T1000 (cell line): ENCODE results near the gene CCDC12.

Source experiments
- DNase-seq: peaks from one replicate; lab custom pipeline; 2025; ENCODE audit warnings: mixed read lengths; lab: John Stamatoyannopoulos, UW

CCDC12 gene

DNA sequence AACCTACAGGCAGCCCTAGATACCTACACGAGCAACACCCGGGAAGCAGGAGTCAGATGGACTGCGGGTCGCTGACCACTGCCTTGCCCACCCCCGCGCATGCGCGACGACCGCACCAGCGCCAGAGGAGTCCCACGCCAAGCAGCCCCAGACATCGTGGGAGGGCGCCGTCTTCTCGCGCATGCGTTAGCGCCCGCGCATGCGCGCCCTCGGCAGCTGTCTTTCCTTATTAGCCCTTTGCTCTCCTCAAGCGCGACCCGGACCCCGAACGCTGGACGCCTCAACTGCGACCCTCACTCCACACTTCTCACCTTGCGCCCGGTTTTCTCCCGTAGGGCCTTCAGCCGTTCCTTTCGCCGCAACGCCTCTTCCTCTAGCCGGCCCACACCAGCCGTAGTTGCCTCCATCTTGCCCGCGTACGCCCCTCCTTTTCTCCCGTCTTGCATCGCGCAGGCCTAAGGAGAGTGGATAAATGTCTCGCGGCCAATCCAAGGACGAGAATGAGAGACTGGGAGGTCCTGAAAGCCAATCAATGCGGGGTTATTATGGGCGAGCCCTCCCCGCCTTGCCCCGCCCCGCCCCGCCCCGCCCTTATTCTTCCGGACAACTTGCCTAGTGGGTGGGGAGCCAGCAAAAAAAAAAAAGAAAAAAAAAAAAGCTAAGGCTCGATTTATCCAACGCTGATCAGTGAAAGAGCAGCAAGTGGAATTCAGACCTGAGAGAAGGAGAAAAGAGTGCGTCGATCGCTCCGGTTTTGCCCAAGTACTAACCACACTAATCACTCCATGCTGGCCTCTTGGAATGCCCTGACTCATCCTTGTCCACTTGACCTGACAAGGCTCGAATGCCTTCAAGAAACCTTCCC, at the start of gene CCDC12:
TSS of gene CCDC12 (minus strand) at position 420 of the 865 bp plus-strand sequence. CDS start at position 407, 13 bp downstream.
- peak; percentile 97 for DNase-seq

DNA sequence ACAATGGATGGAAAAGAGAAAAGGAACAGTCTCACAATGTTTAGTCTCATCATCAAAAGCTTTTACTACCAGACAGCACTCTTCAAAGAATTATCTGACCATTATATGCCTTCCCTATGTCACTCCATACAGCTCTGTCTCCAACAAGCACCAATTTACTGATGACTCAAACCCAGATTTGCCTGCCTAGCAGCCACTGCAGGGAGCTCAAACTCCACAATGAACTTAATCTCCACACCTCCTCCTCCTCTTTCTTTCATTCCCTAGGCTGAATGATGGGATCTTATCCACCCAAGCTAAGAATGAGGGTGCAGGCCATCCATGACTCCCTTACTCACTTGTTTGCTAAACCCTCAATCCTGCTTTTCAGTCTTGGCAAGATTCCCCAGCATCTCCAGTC, 48.4 kb upstream of the CCDC12 start:
- no peak for DNase-seq

DNA sequence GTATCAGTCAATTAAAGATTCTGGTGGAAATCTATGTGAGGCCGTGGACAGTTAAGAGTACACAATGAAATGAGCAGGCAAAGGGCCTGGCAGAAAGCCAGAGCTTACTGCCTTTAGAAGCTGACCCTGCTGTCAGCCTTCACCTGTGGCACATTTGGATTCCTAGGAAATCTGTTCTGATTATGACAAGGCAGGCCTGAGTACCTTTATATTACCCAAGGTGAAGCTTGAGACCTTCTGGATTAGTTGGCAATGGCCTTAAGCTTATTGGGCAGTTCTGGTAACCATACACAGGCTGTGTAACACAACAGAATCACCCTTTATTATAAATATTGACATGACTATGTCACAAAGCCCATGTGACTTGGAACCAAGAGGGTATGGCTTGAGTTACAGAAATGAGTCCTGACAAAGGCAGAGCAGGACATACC, 46.1 kb upstream of the CCDC12 start:
- DNase-seq, result no peak

DNA sequence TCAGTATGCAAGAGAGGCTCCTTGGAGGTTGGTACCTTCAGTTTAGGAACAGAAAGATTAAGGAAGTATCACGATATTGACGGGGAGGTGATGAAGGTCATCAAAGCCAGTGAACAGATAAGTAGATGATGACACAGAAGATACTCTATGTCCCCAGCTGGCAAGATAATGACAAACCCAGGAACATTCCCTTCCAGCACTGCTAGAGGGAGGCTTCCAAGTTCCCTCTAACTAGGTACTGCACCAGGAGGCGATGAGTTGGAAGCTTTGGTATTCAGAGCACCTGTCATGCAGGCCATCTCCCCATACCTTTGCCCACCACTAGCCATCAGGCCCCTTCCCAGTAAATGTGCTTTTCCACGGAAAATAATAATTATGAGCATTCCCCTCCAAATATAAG, 43.8 kb upstream of the CCDC12 start:
- DNase-seq, result no peak

DNA sequence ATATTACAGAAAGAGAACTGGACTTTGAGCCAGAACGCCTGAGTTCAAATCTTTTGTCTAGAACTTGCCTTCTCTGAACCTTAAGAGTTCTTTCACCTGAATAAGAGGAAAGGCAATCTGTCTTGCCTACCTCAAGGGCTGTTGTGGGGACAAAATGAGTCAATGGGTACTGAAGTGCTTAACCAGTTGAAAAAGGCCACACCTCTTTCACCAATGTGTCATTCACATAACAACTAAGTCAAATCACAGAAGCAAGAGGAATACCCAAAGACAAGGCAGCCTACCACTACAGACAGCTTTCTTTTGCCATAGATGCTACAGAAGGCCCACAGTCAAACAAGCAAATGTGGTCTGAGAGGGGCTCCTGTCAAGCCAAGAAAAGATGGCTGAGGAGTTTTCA, 42.7 kb upstream of the CCDC12 start:
- DNase-seq, result no peak

DNA sequence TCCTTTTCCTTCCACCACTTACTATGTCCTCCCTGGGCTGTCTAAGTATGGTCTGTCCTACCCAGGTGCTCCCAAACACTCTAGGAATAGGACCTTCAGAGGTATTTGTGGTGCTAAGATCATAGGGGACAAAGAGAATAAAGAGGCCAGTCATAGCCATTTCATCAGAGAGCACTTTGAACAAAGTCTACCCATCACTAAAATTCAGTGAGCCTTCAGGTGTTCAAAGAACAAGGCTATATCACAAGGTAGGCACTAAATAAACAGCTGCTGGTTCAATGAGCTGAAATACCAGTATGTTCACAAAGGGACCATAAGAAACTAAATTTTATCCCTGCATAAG, 41.7 kb upstream of the CCDC12 start:
- DNase-seq, result no peak

DNA sequence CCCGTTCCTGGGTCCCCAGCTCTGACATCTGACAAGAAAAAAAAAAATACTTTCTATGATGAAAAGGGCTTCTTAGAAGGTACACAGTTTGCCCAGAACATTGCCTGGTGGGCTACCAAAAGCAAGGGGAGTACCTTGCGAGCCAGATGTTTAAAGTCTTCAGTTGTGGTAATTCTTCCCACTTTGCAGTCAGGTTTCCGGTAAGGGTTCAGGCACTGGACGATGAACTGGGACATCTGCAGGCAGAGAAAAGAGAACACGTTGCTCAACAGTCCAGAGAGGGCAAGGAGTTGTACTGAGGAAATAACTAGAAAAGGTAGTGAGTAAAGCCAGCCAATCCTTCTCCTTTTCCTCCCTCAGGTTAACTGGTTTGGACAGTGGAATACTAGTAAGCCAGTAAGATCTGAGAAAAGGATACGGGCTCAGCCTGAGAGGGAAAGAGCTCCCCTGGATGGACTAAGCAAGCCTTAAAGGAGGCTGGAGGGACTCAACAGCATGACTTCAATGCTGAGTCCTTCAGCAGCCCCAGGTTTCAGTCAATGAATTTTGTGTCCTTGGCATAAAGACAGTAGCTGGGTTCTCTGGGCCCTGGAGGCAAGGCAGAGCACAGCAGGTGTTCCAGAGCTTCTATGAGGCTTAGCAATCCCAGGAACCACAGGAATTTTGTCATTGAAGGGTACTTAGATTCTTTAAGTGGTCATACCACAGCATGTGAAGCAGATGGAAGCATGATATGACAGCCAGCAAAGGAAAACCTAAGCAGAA, 41.1 kb upstream of the CCDC12 start:
- no peak for DNase-seq

DNA sequence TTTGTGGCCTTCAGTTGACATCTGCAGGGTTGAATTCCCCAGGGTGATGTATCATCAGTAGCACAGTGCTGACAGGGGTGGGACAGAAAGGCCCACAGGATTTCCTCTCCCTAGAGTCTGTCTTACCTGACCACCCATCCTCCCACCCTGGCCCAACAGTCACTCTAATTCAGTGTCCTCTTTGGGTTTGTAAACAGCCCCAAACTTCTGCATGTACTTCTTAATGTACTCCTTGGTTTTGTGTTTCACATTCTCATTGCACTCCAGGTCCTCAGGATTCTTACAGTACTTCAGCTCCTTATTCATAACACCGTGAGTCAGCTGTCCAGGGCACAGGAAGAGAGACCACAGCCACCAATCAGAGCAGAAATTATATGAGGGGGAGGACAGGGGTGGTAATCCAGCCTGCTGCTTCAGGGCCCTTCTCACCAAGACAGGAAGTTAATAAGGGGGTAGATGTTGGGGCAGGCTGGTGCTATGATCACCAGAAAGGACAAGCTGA, 40.4 kb upstream of the CCDC12 start:
- DNase-seq, result peak; percentile 63

DNA sequence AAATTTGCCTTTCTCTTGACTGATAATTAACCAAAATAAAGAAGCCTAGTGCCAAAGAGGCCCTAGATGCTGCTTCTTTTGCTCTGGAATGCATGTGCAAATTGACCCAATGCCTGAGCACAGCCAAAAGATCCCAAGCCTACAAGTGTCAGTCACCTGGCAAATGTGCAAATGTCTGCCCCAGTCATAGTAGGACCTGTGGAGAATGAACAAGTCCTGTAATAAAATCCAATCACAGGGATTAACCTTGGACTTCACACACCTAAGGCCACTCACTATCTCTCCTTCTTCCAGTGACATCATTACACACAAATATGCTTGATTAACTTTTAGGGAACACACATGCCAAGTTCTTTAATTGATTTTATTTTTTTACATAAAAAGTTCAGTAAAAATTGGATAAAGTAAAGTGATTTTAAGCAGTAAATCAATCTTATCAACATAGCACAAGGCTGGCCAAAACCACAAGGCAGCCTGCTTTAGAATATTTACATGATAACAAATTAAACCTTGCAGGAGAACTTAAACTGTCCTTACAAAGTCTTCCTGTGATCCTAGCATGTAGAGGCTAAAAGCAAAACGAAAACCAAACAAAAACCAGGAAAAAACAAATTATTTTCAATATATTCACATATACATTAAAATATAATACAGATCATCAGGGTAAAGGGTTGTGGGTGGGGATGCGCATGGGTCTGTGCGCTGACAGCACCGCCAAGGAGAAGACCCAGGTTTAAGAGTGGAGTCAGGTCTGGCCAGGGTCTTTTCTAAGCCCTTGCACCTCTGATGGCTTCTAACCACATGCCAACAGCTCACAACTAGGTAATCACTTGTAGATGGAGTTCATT, 39.8 kb upstream of the CCDC12 start:
- DNase-seq, result no peak

DNA sequence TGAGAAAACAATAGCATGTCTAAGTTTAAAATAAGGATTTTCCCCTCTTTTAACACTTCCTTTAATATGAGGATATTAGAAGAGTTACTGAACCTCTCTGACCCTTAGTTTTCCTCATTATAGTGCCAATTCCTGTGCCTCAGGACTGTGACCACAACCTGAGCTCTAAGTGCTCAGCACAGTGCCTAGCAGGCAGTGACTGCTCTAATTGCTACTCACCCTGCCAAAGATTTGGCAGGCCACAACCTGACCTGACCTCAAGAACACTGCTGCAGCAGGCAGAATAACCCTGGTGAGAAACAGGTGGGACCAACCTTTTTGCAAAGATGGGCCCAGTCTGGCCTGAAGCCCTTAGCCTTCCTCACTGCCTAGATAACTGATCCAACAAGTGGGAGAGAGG, 38.6 kb upstream of the CCDC12 start:
- no peak for DNase-seq

DNA sequence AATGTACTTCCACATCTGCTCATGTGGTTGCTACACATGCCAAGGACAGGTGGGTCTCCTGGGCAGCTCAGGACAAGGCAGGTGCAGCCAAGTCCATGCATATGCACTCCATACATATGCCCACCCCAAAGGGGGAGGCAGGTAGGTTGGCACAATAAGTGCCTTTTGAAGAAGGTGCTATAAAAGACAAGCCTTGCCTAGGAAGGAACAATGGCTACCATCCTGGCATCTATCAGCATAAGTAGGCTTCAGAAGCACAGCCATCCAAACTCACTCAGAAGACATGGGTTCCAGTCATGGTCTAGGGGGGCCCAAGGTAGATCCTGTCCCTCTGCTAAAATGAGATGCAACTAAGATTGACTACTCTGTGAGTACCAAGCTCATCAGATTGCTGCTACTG, 37.5 kb upstream of the CCDC12 start:
- no peak for DNase-seq

DNA sequence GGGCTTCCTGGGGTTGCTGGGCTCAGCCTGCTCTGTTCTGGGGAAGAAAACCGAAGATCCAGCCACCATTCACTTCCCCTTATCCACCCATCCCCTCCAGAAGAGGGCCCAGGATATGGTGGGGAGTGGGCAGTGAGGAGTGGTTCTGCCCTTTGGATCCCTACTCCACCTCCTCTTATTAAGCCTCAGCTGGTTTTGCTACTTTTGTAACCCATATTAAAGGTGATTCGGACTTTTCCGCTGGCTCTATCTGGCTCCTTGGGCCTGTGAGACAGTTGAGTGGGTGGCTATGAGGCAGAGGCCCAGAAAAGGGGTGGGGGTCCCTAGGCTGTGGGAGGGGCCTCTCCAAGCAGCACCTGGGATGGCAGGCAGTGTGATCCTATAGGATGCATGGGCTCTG, 36.7 kb upstream of the CCDC12 start:
- no peak for DNase-seq

DNA sequence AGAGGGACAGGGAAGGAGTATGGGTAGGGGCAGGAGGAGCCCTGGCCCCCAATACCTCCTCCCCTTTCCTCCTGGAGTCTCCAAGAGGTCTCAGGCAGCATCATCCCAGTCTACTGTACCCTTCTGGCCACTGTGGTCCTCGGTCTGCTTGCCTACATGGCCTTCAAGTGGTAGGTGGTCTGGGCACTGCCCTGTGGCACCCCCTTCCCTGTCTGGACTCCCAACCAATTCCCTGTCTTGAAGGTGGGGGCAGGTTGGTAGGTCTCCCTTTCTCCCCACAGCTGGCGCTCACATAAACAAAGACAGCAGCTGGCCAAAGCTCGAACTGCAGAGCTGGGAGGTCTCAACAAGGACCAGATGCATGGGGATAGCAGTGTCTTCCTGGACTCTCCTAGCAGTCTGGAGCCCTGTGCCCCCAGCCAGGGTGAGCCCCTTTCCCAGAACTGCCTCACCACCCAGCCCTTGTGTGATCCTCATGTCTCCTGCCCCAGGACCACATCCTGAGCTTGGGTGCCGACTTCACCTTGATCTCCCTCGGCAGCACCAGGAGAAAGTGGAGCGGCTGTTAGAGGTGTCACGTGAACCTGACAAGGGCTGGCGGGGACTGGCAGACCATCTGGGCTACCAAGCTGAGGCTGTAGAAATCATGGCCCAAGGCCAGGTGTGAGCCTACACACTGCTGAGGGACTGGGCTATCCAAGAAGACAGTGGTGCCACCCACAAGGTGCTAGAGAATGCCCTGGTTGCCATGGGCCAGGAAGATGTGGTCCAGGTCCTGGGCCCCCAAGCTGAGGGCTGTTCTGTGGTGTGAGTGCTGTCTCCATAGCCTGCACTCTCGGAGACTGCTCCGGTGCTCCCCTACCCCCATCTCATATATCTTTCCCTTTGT, 36.0 kb upstream of the CCDC12 start:
- no peak for DNase-seq

DNA sequence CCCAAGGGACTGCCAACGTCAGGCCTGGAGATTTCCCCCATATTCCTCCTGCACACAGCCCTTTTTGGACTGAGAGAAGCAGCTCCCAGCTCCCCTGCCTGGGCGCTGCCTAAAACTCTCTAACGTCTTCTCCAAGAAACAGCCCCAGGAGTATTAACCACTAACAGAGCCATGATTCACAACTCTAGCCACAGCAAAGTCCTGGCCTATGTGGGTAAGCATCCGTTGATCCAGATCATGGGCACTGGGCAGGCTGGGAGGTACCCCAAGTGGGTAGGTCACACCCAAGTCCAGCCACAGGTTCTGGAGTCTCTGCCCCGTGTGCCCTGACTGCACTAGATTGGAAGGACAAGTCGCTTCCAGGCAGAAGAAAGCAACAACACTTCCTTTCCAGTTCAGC, 34.8 kb upstream of the CCDC12 start:
- DNase-seq, result no peak

DNA sequence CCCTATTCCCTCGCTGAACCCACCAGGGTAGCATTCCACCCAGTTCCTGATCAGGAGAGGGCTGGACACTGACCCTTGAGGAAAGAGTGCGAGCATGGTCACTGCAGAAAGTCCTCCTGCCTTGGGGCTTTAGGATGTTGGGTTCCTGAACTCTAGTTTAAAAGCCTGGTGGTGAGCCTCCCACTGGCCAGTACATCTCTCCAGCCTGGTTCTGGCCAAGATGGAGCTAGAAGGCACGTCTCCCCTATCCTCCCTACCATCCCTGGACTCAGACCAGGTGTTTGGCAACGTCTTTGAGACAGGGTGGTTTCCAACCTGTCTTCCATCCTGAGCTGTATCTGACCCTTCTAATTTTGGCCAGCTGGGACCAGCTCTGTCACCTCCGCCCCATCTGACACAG, 34.4 kb upstream of the CCDC12 start:
- no peak for DNase-seq

DNA sequence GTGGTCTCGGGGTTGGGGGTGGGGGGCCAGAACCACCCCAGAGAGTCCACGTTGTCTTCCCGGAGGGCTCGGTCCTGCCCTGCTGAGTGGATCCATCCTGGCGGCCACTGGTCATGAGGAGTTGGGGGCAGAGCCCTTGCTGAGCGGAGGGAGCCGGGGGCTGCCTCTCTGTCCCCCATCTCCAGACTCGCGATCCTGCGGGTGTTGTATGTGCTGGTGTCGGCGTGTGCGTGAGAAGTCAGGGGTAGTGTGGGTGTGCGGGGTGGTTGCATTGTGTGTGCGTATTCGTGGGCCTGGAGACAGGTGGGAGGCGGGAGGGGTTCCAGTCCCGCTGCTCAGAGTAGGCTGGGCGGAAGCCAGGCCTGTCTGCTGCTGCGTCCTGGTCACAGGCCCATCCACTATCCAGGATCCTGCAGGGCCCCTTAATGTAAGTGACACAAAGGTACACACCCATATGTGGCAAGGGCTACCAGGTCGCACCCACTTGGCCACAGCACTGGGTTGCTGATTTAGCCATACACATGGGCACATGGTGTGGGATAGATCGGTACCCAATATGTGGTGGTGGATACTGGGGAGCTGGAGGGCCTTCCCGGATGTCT, 33.7 kb upstream of the CCDC12 start:
- DNase-seq, result no peak

DNA sequence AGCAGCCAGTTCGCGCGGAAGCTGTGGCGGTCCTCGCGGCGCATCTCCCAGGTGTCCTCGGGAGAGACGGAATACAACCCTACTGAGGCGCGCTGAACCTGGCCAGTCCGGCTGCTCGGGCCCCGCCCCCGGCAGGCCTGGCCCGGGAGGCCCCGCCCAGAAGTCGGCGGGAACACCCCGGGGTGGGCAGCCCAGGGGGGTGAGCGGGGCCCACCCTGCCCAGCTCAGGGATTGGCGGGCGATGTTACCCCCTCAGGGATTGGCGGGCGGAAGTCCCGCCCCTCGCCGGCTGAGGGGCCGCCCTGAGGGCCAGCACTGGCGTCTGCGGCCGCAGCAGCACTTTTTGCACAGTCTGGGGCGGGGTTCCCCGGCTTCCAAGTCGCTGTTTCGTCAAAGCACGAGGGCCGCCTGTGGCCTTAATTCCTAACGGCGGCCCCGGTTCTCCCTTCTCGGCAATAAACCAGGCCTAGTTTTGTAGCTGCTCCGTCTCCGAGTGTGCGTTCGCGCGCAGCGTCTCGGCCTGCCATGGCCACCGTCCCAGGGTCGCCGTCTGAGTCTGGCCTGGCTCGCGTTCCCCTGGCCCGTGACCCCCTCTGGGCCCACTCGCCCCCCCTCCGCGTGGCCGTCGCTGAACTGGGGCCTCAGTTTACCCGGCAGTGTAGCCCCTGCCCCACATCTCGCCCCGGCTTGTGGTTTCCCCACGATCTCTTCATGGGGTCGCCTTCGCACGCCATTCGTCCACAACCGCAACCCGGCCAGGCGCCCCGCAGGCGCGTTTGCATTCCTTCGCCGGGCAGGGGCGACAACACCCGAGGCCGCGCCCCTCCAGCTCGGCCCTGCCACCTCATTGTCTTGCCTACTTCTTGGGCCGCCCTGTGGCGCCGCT, 32.9 kb upstream of the CCDC12 start:
- peak; percentile 90 for DNase-seq

DNA sequence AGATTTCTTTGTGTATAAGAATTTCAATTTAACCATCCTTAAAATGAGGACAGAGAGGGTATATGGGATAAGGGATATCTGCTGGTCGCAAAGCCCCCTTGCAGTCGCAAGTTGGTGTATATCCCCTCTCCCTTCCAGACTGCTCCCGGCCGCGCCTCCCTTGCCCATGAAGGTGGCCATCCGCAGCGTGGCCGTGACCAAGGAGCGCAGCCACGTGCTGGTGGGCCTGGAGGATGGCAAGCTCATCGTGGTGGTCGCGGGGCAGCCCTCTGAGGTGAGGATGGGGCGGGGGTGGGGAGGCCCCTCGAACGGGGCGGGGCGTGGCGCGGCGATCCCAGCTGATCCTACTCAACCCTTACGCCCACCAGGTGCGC, 32.3 kb upstream of the CCDC12 start:
- no peak for DNase-seq

DNA sequence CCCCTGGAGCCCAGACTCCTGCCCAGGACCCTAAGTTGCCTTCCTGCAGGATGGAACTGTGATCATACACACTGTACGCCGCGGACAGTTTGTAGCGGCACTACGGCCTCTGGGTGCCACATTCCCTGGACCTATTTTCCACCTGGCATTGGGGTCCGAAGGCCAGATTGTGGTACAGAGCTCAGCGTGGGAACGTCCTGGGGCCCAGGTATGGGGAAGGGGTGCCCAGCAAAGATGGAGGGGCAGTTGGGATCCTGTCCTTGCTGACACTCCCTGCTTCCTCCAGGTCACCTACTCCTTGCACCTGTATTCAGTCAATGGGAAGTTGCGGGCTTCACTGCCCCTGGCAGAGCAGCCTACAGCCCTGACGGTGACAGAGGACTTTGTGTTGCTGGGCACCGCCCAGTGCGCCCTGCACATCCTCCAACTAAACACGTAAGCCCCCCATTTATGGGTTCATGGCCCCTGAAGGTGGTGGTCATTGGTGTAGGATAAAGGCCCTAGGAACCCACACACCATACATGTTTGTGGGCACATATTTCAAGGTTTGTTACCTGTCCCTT, 31.8 kb upstream of the CCDC12 start:
- no peak for DNase-seq
